WI38 (cell line): ENCODE data around the gene UVRAG.

ENCODE experiments used
- H3K4me3 ChIP-seq: 2 replicates; pipeline ENCODE4 v1.5.1; 2011; ENCODE audit warnings: low read depth, mild to moderate bottlenecking, control low read depth, low read length
- CTCF ChIP-seq: IDR thresholded peaks from 2 replicates; pipeline ENCODE4 v1.5.1; 2012; ENCODE audit warnings: low read depth, mild to moderate bottlenecking, control low read depth, low read length

The UVRAG gene

GRCh38 chr11:75814677-75815344 is at the start of gene UVRAG:
UVRAG (plus strand) TSS chr11:75815210; CDS start chr11:75815408, 198 bp downstream.
- TF ChIP-seq CTCF: no peak
- H3K4me3 ChIP-seq: peak within 1 kb of the TSS; percentile 89

- TF ChIP-seq CTCF: no peak
- H3K4me3 ChIP-seq: no peak overlapping the region
Observed at GRCh38 chr11:75766443-75767227, 48.4 kb upstream of the UVRAG start.

- no peak for TF ChIP-seq CTCF
- no peak overlapping the region for H3K4me3 ChIP-seq
Observed at GRCh38 chr11:75767228-75767572, 47.8 kb upstream of the UVRAG start.

GRCh38 chr11:75767793-75768111 is 47.3 kb upstream of the UVRAG start:
- no peak overlapping the region for H3K4me3 ChIP-seq
- TF ChIP-seq CTCF: no peak

- no peak for TF ChIP-seq CTCF
- peak within 1 kb of the TSS; percentile 40 for H3K4me3 ChIP-seq
Observed at GRCh38 chr11:75768112-75768908, 46.7 kb upstream of the UVRAG start, which contains the start of gene DGAT2. DGAT2 (plus strand) TSS chr11:75768778; CDS start chr11:75768992, 214 bp downstream.

GRCh38 chr11:75768909-75769771 is 45.9 kb upstream of the UVRAG start:
- peak overlapping the region; percentile 40 for H3K4me3 ChIP-seq
- TF ChIP-seq CTCF: no peak
